Measurements from ENCODE around the gene MYLK2.

Gene MYLK2

DNA sequence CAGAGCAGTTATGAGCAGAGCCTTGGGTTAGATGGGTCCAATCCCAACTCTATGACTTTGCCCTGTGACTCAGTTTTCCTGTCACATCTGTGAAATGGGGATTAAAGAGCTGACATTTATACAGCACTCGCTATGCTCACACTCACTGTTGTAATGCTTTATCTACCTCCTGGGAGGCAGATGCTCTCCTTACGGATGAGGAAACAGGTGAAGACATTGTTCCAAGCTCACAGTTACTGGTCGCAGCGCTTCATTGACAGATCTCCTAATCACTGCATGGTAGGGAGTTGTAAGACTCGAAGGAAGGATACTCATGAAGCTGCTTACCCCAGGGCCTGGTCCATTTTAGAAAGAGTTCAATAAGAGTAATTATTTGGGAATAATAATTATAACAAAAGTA, 2.9 kb upstream of the MYLK2 start:
- no peak overlapping the region for H3K27ac ChIP-seq (ENCODE audit: low read length)

DNA sequence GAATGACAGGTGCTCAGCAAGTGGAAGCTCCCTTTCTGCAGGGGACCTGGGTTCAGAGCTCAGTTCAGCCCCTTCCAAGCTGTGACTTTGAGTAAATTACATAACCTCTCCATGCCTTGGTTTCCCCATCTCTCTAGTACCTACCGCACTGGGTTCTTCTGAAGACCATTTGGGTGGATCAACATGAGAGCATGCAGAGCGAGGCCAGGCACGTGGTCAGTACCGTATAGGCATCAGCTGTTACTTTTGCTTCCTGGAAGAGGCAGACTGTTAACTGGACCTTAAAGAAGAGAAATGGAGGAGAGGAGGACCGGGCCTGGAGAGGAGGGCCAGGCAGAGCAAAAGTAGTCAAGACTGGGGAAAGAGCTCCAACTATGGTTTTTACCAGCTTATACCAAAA, 1.7 kb upstream of the MYLK2 start:
- Histone ChIP-seq H3K27ac (ENCODE audit: low read length) (no peak overlapping the region), H3K4me1 (ENCODE audit: control insufficient read depth, insufficient read depth, low read length) (peaks cover 5% of the 10 kb centered on the region), H3K27me3 (ENCODE audit: control insufficient read depth in 1 of 2, insufficient read depth in 2 of 2, low read length in 2 of 2) (no peaks in the 10 kb centered on the region), H3K4me3 (ENCODE audit: low read length in 2 of 2) (no peak overlapping the region), H3K9me3 (ENCODE audit: control insufficient read depth in 2 of 2, low read length in 2 of 2) (no peaks in the 10 kb centered on the region), H3K9ac (ENCODE audit: low read length in 2 of 2) (no peak overlapping the region), H3K36me3 (ENCODE audit: control insufficient read depth in 2 of 2, insufficient read depth in 2 of 2, low read length in 2 of 2) (no peaks in the 10 kb centered on the region)

More for the DNA sequence above, 2.9 kb upstream of the MYLK2 start:
- no peaks in the 10 kb centered on the region for H3K9me3 ChIP-seq (ENCODE audit: control insufficient read depth in 2 of 2, low read length in 2 of 2)
- H3K36me3 ChIP-seq (ENCODE audit: control insufficient read depth in 2 of 2, insufficient read depth in 2 of 2, low read length in 2 of 2): no peaks in the 10 kb centered on the region
- no peaks in the 10 kb centered on the region for H3K27me3 ChIP-seq (ENCODE audit: control insufficient read depth in 1 of 2, insufficient read depth in 2 of 2, low read length in 2 of 2)
- no peak overlapping the region for H3K9ac ChIP-seq (ENCODE audit: low read length in 2 of 2)
- no peak overlapping the region for H3K4me3 ChIP-seq (ENCODE audit: low read length in 2 of 2)
- peaks cover 8% of the 10 kb centered on the region for H3K4me1 ChIP-seq (ENCODE audit: control insufficient read depth, insufficient read depth, low read length)

DNA sequence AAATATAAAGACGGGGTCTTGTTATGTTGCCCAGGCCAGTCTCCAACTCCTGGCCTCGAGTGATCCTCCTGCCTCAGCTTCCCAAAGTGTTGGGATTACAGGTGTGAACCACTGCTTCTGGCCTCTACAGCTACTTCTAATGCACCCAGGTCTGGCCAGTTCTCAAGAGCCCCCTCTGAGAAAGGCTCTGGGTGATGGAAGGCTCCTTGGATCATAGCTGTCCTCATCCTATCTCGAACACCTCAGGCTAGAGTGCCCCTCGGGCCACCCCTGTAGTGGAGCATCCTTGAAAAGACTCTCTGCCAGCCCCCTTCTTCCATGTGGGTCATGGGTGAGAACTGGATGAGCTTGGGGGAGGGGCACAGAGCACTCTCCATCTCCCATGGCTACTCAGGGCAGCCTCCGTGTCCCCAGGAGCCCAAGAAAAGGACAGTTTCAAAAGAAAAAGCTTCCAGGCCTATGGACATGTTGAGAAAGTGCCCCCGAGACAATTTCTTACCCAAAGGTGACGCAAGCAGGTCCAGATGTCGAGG, 714 bp upstream of the MYLK2 start:
- Histone ChIP-seq H3K36me3 (ENCODE audit: control insufficient read depth in 2 of 2, insufficient read depth in 2 of 2, low read length in 2 of 2) (no peaks in the 10 kb centered on the region), H3K9me3 (ENCODE audit: control insufficient read depth in 2 of 2, low read length in 2 of 2) (no peaks in the 10 kb centered on the region), H3K9ac (ENCODE audit: low read length in 2 of 2) (no peak overlapping the region), H3K4me3 (ENCODE audit: low read length in 2 of 2) (no peak overlapping the region), H3K27me3 (ENCODE audit: control insufficient read depth in 1 of 2, insufficient read depth in 2 of 2, low read length in 2 of 2) (no peaks in the 10 kb centered on the region), H3K27ac (ENCODE audit: low read length) (no peak overlapping the region), H3K4me1 (ENCODE audit: control insufficient read depth, insufficient read depth, low read length) (peaks cover 13% of the 10 kb centered on the region)

DNA sequence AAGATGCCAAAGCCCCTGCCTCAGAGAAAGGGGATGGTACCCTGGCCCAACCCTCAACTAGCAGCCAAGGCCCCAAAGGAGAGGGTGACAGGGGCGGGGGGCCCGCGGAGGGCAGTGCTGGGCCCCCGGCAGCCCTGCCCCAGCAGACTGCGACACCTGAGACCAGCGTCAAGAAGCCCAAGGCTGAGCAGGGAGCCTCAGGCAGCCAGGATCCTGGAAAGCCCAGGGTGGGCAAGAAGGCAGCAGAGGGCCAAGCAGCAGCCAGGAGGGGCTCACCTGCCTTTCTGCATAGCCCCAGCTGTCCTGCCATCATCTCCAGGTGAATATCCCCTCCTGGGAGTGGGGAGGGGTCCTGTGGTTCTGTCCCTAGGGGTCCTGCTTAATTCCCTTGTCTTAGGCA, 1.1 kb downstream of the MYLK2 start:
- H3K9me3 ChIP-seq (ENCODE audit: control insufficient read depth in 2 of 2, low read length in 2 of 2): no peaks in the 10 kb centered on the region
- peaks cover 13% of the 10 kb centered on the region for H3K4me1 ChIP-seq (ENCODE audit: control insufficient read depth, insufficient read depth, low read length)
- no peak overlapping the region for H3K9ac ChIP-seq (ENCODE audit: low read length in 2 of 2)
- H3K27ac ChIP-seq (ENCODE audit: low read length): no peak overlapping the region
- H3K4me3 ChIP-seq (ENCODE audit: low read length in 2 of 2): no peak overlapping the region
- H3K36me3 ChIP-seq (ENCODE audit: control insufficient read depth in 2 of 2, insufficient read depth in 2 of 2, low read length in 2 of 2): no peaks in the 10 kb centered on the region
- H3K27me3 ChIP-seq (ENCODE audit: control insufficient read depth in 1 of 2, insufficient read depth in 2 of 2, low read length in 2 of 2): peaks cover 0 to 3% of the 10 kb centered on the region in 2 donors

DNA sequence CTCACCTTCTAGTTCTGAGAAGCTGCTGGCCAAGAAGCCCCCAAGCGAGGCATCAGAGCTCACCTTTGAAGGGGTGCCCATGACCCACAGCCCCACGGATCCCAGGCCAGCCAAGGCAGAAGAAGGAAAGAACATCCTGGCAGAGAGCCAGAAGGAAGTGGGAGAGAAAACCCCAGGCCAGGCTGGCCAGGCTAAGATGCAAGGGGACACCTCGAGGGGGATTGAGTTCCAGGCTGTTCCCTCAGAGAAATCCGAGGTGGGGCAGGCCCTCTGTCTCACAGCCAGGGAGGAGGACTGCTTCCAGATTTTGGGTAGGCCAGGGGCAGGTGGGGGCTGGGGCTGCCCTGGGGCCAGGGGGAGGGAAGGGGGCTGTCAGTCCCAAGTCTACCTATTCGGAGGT, 2.3 kb downstream of the MYLK2 start:
- no peaks in the 10 kb centered on the region for H3K36me3 ChIP-seq (ENCODE audit: control insufficient read depth in 2 of 2, insufficient read depth in 2 of 2, low read length in 2 of 2)
- H3K4me1 ChIP-seq (ENCODE audit: control insufficient read depth, insufficient read depth, low read length): peaks cover 10% of the 10 kb centered on the region
- no peak overlapping the region for H3K27ac ChIP-seq (ENCODE audit: low read length)
- no peak overlapping the region for H3K9ac ChIP-seq (ENCODE audit: low read length in 2 of 2)
- no peak overlapping the region for H3K4me3 ChIP-seq (ENCODE audit: low read length in 2 of 2)
- no peaks in the 10 kb centered on the region for H3K9me3 ChIP-seq (ENCODE audit: control insufficient read depth in 2 of 2, low read length in 2 of 2)
- peaks cover 0 to 7% of the 10 kb centered on the region in 2 donors for H3K27me3 ChIP-seq (ENCODE audit: control insufficient read depth in 1 of 2, insufficient read depth in 2 of 2, low read length in 2 of 2)

DNA sequence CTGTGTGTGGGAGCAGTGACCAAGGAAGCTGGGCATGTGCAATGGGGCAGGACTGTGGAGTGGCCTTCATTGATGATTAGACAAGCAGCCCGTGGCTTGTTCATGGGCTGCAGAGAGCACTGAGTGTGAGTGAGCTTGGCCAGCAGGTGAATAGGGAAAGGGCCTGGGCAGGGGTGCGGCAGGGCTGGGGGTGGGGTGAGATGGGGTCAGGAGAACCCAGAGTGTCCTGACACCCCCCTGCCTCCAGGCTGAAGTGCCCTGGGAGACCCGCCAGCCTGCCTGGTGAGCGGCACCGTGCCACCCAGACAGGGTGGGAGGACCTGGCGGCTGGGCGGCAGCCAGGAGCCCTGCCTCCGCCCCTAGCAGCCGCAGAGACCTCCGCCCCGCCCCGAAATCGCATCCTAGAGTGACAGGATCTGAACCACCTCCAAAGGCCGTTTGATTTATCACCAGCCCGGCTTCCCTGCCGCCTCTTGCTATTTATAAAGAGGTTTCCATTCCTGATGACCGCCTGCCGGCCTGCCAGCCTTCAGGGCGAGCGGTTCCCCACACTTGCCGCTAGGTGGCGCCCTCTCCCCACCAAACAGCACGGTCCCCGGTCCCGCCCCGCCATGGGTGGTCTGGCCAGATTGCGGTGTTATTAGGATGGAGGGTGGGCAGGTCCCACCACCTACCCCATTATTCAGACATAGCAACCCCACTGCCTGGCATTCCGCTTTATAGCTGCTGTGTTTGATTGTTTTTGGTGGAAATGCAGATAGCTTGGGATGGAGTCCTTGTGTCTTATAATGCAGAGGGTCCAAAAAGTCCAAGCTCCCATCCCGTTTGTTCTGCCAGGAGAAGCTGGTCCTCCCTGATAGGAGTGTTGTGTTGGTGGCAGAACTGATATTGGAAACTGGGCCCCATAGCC, 3.5 kb downstream of the MYLK2 start:
- Histone ChIP-seq H3K9ac (ENCODE audit: low read length in 2 of 2) (no peak overlapping the region), H3K4me1 (ENCODE audit: control insufficient read depth, insufficient read depth, low read length) (peaks cover 10% of the 10 kb centered on the region), H3K9me3 (ENCODE audit: control insufficient read depth in 2 of 2, low read length in 2 of 2) (no peaks in the 10 kb centered on the region), H3K27me3 (ENCODE audit: control insufficient read depth in 1 of 2, insufficient read depth in 2 of 2, low read length in 2 of 2) (peaks cover 0 to 7% of the 10 kb centered on the region in 2 donors), H3K27ac (ENCODE audit: low read length) (no peak overlapping the region), H3K36me3 (ENCODE audit: control insufficient read depth in 2 of 2, insufficient read depth in 2 of 2, low read length in 2 of 2) (no peaks in the 10 kb centered on the region), H3K4me3 (ENCODE audit: low read length in 2 of 2) (peak overlapping the region in 1 of 2 donors; percentile 49)

DNA sequence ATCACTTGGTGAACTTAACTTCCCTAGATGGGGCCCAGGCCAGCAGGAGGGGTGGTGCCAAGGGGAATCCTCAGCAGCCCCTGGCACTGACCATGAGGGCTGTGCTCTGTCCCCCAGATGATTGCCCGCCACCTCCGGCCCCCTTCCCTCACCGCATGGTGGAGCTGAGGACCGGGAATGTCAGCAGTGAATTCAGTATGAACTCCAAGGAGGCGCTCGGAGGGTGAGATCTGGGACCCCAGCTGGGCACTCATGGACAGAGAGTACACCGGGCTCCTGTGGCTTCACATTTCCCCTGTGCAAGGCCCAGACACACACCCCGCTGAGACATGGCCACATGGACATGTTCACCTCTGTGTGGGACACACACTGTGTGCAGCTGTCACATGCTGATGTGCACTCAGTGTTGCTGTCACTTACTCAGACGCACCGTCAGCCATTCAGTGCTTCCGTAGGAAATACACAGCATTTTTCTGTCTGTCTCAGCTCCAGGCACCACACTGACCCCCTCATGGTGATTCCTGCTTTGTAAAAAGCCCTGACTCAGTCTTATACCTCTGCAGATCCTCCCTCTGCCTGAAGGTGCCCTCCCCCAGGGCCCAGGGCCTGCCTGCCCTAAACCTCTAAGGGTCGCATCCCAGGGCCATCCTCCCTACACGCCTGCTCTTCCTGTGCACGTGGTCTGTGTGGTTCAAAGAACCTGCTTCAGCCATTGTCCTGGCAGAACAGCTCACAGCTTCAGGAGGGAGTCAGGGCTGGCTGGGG, 4.4 kb downstream of the MYLK2 start:
- no peaks in the 10 kb centered on the region for H3K9me3 ChIP-seq (ENCODE audit: control insufficient read depth in 2 of 2, low read length in 2 of 2)
- H3K27me3 ChIP-seq (ENCODE audit: control insufficient read depth in 1 of 2, insufficient read depth in 2 of 2, low read length in 2 of 2): peaks cover 0 to 7% of the 10 kb centered on the region in 2 donors
- peaks cover 10% of the 10 kb centered on the region for H3K4me1 ChIP-seq (ENCODE audit: control insufficient read depth, insufficient read depth, low read length)
- no peaks in the 10 kb centered on the region for H3K36me3 ChIP-seq (ENCODE audit: control insufficient read depth in 2 of 2, insufficient read depth in 2 of 2, low read length in 2 of 2)
- no peak overlapping the region for H3K4me3 ChIP-seq (ENCODE audit: low read length in 2 of 2)
- no peak overlapping the region for H3K27ac ChIP-seq (ENCODE audit: low read length)
- no peak overlapping the region for H3K9ac ChIP-seq (ENCODE audit: low read length in 2 of 2)

DNA sequence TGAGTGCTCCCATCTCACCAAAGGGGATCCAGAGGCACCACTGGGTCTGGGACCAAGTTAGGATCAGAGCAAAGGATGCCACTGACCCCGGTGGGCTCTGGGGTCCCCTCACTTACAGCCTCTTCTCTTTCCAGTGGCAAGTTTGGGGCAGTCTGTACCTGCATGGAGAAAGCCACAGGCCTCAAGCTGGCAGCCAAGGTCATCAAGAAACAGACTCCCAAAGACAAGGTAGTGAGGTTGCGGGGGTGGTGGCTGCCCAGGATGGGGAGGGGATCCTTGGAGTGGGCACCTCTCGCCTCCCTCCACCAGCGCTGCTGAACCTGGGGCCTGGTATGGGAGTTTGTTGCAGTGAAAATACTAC, 4.9 kb downstream of the MYLK2 start:
- Histone ChIP-seq H3K9me3 (ENCODE audit: control insufficient read depth in 2 of 2, low read length in 2 of 2) (no peaks in the 10 kb centered on the region), H3K4me3 (ENCODE audit: low read length in 2 of 2) (no peak overlapping the region), H3K36me3 (ENCODE audit: control insufficient read depth in 2 of 2, insufficient read depth in 2 of 2, low read length in 2 of 2) (no peaks in the 10 kb centered on the region), H3K27ac (ENCODE audit: low read length) (no peak overlapping the region), H3K9ac (ENCODE audit: low read length in 2 of 2) (no peak overlapping the region), H3K27me3 (ENCODE audit: control insufficient read depth in 1 of 2, insufficient read depth in 2 of 2, low read length in 2 of 2) (peaks cover 0 to 7% of the 10 kb centered on the region in 2 donors), H3K4me1 (ENCODE audit: control insufficient read depth, insufficient read depth, low read length) (peaks cover 10% of the 10 kb centered on the region)

DNA sequence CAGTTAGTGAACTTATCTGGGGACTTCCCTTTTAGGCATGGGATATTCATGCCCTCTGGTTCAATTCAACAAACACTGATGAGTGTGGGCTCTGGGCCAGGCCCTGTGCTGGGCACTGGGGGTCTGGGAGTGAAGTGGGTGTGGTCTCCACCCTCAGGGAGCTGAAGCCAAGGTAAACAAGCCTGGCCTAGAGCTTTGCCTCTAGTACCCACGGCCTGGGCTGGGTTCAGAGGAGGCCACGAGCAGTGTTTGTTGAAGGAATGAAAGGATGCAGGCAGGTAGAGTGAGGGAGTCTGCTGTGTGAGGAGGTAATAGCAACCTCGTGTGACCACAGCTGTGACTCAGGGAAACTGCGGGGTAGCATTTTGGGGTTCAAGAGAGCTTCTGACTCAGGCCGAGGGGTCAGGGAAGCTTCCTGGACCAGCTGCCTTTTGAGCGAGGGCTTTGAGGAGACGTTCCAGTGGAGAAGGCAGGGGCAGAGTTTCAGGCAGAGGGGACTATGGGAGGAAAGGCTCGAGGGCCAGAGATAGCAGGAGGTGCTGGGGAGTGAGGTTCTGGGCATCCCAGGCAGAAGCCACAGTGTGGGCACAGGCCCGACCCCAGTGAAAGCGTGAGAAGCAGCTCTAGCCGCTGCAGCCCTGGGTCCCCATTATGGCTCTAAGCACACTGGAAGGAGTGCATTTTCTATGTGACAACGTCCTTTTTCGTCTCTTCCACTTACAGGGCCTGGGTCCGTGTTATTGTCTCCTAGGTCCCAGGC, 5.6 kb downstream of the MYLK2 start:
- Histone ChIP-seq H3K4me1 (ENCODE audit: control insufficient read depth, insufficient read depth, low read length) (peaks cover 10% of the 10 kb centered on the region), H3K4me3 (ENCODE audit: low read length in 2 of 2) (no peak overlapping the region), H3K9me3 (ENCODE audit: control insufficient read depth in 2 of 2, low read length in 2 of 2) (no peaks in the 10 kb centered on the region), H3K9ac (ENCODE audit: low read length in 2 of 2) (no peak overlapping the region), H3K36me3 (ENCODE audit: control insufficient read depth in 2 of 2, insufficient read depth in 2 of 2, low read length in 2 of 2) (no peaks in the 10 kb centered on the region), H3K27me3 (ENCODE audit: control insufficient read depth in 1 of 2, insufficient read depth in 2 of 2, low read length in 2 of 2) (peaks cover 0 to 7% of the 10 kb centered on the region in 2 donors), H3K27ac (ENCODE audit: low read length) (no peak overlapping the region)

DNA sequence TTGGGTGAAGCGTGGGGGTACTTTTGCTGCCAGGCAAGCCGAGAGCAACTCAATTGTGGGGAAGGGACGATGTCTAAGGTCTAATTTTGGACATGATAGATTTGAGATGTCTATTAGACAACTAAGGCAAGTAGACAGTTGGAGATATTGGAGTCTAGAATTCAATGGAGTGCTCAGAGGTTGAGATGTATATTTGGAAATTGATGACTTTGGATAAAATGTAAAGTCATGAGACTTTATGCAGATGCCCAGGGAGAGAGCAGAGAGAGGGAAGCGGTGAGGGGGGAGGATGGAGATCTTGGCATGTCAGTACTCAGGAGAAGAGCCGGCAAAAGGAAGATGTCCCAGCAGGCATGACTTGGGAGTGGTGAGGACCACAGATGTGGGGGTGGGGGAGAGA, 6.9 kb downstream of the MYLK2 start:
- Histone ChIP-seq H3K27ac (ENCODE audit: low read length) (no peak overlapping the region), H3K36me3 (ENCODE audit: control insufficient read depth in 2 of 2, insufficient read depth in 2 of 2, low read length in 2 of 2) (no peaks in the 10 kb centered on the region), H3K27me3 (ENCODE audit: control insufficient read depth in 1 of 2, insufficient read depth in 2 of 2, low read length in 2 of 2) (peaks cover 0 to 7% of the 10 kb centered on the region in 2 donors), H3K4me1 (ENCODE audit: control insufficient read depth, insufficient read depth, low read length) (peaks cover 10% of the 10 kb centered on the region), H3K9me3 (ENCODE audit: control insufficient read depth in 2 of 2, low read length in 2 of 2) (no peaks in the 10 kb centered on the region), H3K4me3 (ENCODE audit: low read length in 2 of 2) (no peak overlapping the region), H3K9ac (ENCODE audit: low read length in 2 of 2) (no peak overlapping the region)
